NT2/D1 (cell line): ENCODE measurements around the gene DNMT3A.

Source experiments
- SUZ12 ChIP-seq: IDR thresholded peaks from 2 replicates; pipeline ENCODE4 v1.6.1; 2011; ENCODE audit not compliant: insufficient read length, insufficient read depth; ENCODE audit errors: extremely low read depth
- YY1 ChIP-seq: IDR thresholded peaks from 2 replicates; pipeline ENCODE4 v1.6.1; 2011; ENCODE audit not compliant: insufficient read length, insufficient read depth
- ZNF274 ChIP-seq: IDR thresholded peaks from 2 replicates; pipeline ENCODE4 v1.6.1; 2011; ENCODE audit warnings: mild to moderate bottlenecking, low read depth, low read length

DNA sequence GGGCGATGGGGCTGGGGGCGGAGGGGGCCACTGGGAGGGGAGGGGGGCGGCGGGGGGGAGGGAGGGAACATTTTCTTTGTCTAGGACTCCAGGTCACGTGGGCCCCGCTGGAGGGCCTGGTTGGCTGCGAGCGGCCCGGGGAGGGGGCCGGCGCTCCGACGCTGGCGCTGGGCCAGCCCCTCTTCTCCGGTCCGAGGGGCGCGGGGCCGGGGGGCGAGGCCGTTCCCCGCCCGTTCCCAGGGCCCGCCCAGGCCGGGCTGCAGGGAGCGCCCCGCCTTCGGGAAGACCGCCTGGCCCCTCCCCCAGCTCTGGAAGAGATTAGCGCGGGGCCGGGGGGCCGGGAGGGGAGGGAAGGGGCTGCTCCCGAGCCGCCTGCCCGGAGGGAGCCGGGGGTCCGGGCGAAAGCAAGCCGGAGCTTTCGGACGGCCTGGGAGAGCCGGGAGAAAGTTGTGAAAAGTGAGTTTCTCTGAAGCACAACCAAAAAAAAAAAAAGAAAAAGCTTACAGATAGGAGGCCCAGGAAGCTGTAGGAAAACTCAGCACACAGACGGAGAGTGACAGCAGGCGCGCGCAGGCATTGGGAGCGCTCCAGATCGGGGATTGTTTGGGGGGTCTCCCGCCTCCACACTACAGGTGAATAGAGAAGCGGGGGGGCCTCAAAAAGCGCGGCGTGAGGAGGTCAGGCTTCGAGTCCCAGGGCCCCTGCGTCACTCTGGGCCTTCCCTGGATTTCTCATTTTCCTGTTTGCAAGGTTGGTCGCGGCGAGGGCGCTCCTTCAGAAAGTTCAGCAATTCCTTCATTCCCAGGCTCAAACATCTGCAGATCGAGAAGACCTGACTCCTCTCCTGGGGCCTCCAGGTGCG is 89.2 kb downstream of the DNMT3A start:
- TF ChIP-seq SUZ12: no peak
- no peak for TF ChIP-seq ZNF274
- TF ChIP-seq YY1: no peak
